HepG2 (cell line): ENCODE measurements around the gene CXCL17. TPM values are rescaled to one million over a fixed set of nuclear protein-coding genes. Genes with fewer than 3 reads are reported as not detected.

ENCODE experiments used
- ATRX ChIP-seq: sonication (generic); formaldehyde crosslinking; IDR thresholded peaks from 2 replicates; pipeline ENCODE4 v1.4.0; 2020; ENCODE audit warnings: missing genetic modification reagents, borderline replicate concordance
- HDAC6 ChIP-seq: fragments of 200-600 bp; sonication (generic); IDR thresholded peaks from 2 replicates; pipeline ENCODE4 v1.7.0; 2017; ENCODE audit warnings: mild to moderate bottlenecking, antibody characterized with exemption, low read length, low read depth
- JUN ChIP-seq: sonication (generic); formaldehyde crosslinking; IDR thresholded peaks from 2 replicates; pipeline ENCODE4 v1.4.0; 2020; ENCODE audit warnings: mild to moderate bottlenecking, missing genetic modification reagents
- MED13 ChIP-seq: sonication (generic); formaldehyde crosslinking; IDR thresholded peaks from 2 replicates; pipeline ENCODE4 v1.5.0; 2020; ENCODE audit warnings: missing genetic modification reagents
- NR2C2 ChIP-seq: sonication (generic); formaldehyde crosslinking; IDR thresholded peaks from 2 replicates; pipeline ENCODE4 v1.4.0; 2020; ENCODE audit warnings: missing genetic modification reagents, mild to moderate bottlenecking, moderate library complexity, borderline replicate concordance
- RXRB ChIP-seq: IDR thresholded peaks from 2 replicates; pipeline ENCODE4 v1.6.1; 2016; ENCODE audit warnings: borderline replicate concordance, missing genetic modification reagents, missing compliant biosample characterization
- SALL1 ChIP-seq: sonication (generic); formaldehyde crosslinking; IDR thresholded peaks from 2 replicates; pipeline ENCODE4 v1.8.0; 2022; ENCODE audit warnings: mild to moderate bottlenecking, missing genetic modification reagents
- SCMH1 ChIP-seq: sonication (generic); formaldehyde crosslinking; IDR thresholded peaks from 2 replicates; pipeline ENCODE4 v1.9.0; 2021; ENCODE audit warnings: missing genetic modification reagents, mild to moderate bottlenecking, borderline replicate concordance
- SMARCC2 ChIP-seq: fragments of 450-650 bp; IDR thresholded peaks from 2 replicates; pipeline ENCODE4 v1.6.1; 2017; ENCODE audit warnings: antibody characterized with exemption, mild to moderate bottlenecking
- TBX3 ChIP-seq: fragments of 450-650 bp; IDR thresholded peaks from 2 replicates; pipeline ENCODE4 v1.6.1; 2017; ENCODE audit warnings: antibody characterized with exemption, mild to moderate bottlenecking, inconsistent platforms, borderline replicate concordance
- TCF7L2 ChIP-seq: IDR thresholded peaks from 2 replicates; pipeline ENCODE4 v1.6.1; 2011; ENCODE audit warnings: mild to moderate bottlenecking, low read depth, low read length, moderate library complexity
- THAP11 ChIP-seq: IDR thresholded peaks from 2 replicates; pipeline ENCODE4 v1.6.1; 2016; ENCODE audit warnings: missing biosample characterization, missing genetic modification reagents
- ZBTB8A ChIP-seq: sonication (generic); formaldehyde crosslinking; IDR thresholded peaks from 2 replicates; pipeline ENCODE4 v1.4.0; 2020; ENCODE audit warnings: mild to moderate bottlenecking, low read depth, missing genetic modification reagents, borderline replicate concordance
- ZNF101 ChIP-seq: sonication (generic); formaldehyde crosslinking; IDR thresholded peaks from 2 replicates; pipeline ENCODE4 v1.4.0; 2020; ENCODE audit warnings: mild to moderate bottlenecking, low read depth, missing genetic modification reagents, borderline replicate concordance
- ZNF121 ChIP-seq: sonication (generic); formaldehyde crosslinking; IDR thresholded peaks from 2 replicates; pipeline ENCODE4 v1.5.0; 2020; ENCODE audit warnings: mild to moderate bottlenecking, missing genetic modification reagents
- ZNF20 ChIP-seq: sonication (generic); formaldehyde crosslinking; IDR thresholded peaks from 2 replicates; pipeline ENCODE4 v1.4.0; 2020; ENCODE audit warnings: mild to moderate bottlenecking, moderate library complexity, missing genetic modification reagents
- ZNF205 ChIP-seq: IDR thresholded peaks from 2 replicates; pipeline ENCODE4 v1.6.1; 2018; ENCODE audit warnings: missing biosample characterization, missing genetic modification reagents
- ZNF331 ChIP-seq: sonication (generic); formaldehyde crosslinking; IDR thresholded peaks from 2 replicates; pipeline ENCODE4 v1.4.0; 2020; ENCODE audit warnings: missing genetic modification reagents
- ZNF782 ChIP-seq: sonication (generic); formaldehyde crosslinking; IDR thresholded peaks from 2 replicates; pipeline ENCODE4 v1.4.0; 2020; ENCODE audit warnings: missing genetic modification reagents, mild to moderate bottlenecking, borderline replicate concordance
- ZNF883 ChIP-seq: sonication (generic); formaldehyde crosslinking; IDR thresholded peaks from 2 replicates; pipeline ENCODE4 v1.5.1; 2020; ENCODE audit warnings: mild to moderate bottlenecking, missing genetic modification reagents; ENCODE audit errors: not compliant biosample characterization
- ZSCAN25 ChIP-seq: sonication (generic); formaldehyde crosslinking; IDR thresholded peaks from 2 replicates; pipeline ENCODE4 v1.8.0; 2022; ENCODE audit warnings: mild to moderate bottlenecking, missing genetic modification reagents
- polyA plus RNA-seq, 8 experiments: library from polyadenylated mRNA; depleted of rRNA in 3 of 8; stranded (reverse) in 7 of 8; unstranded in 1 of 8; fragments of >200 nt; fragmentation: Illumina TruSeq in 4 of 8; extraction: Trizol in 4 of 8; gene quantifications; 2 replicates each; pipeline versions ENCODE4 v1.2.1 to v1.2.3, GENCODE V29; 2011 to 2016; ENCODE audit warnings: low read depth in 4 of 8, missing spikeins in 1 of 8, mixed read lengths in 1 of 8; ENCODE audit not compliant: insufficient read depth in 1 of 8
- total RNA-seq, 5 experiments: library from RNA; depleted of rRNA; stranded (reverse); fragments of >200 nt; fragmentation: Illumina TruSeq; extraction: Trizol; gene quantifications; 2 replicates each; pipeline ENCODE4 v1.2.3, GENCODE V29; 2016; ENCODE audit warnings: low read depth in 1 of 5
- TF ChIP-seq, protein P1 (sequence below): sonication (generic); formaldehyde crosslinking; IDR thresholded peaks from 2 replicates; pipeline ENCODE4 v1.9.0; 2021; ENCODE audit warnings: missing genetic modification reagents, mild to moderate bottlenecking, borderline replicate concordance

The CXCL17 gene
- total and polyA plus RNA-seq, 2 of the 13 experiments (the other 11 are each of a cell fraction or from before 2014, with no cell fraction given): 0.12 TPM; not detected in 1

DNA sequence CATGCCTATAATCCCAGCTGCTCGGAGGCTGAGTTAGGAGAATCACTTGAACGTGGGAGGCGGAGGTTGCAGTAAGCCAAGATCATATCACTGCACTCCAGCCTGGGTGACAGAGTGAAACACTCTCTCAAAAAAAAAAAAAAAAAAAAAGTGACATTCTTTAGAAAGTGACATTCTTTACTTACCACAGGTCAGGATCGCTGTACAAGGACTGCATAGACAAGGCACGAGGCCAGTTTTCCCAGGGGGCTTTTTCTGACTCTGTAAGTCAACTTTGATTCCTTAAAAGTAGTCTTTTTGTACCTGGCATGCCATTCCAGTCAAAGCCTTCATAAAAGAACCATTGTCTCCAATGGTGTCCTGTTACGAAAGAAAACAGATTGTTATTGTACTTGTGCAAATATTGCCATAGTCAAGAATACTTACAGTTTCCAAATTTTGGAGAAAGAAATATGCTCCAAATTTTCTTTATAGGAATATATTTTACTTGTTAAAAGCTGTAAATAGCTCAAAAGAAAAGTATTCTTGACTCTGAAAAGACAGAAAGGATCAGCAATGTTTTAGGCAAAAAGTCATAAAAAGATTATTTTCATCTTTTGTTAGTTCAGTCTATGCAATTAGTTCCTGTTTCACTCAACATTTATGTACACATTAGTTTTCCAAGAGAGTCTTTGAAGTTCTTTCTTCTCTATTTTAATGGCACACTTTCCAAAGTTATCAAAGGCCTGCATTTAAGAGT lies 46.2 kb upstream of the CXCL17 start (continued):
- peak; percentile 74; the same call in 1 of the 2 replicates for TF ChIP-seq TBX3
- no peak for TF ChIP-seq ZNF101 (CRISPR knock-in tag)
- no peak; the same call in 1 of the 2 replicates for TF ChIP-seq ZNF331 (CRISPR knock-in tag)
- peak; percentile 23 for TF ChIP-seq SALL1
- no peak for TF ChIP-seq ZNF782 (CRISPR knock-in tag)
- TF ChIP-seq ATRX: no peak
- TF ChIP-seq, protein P1, sequence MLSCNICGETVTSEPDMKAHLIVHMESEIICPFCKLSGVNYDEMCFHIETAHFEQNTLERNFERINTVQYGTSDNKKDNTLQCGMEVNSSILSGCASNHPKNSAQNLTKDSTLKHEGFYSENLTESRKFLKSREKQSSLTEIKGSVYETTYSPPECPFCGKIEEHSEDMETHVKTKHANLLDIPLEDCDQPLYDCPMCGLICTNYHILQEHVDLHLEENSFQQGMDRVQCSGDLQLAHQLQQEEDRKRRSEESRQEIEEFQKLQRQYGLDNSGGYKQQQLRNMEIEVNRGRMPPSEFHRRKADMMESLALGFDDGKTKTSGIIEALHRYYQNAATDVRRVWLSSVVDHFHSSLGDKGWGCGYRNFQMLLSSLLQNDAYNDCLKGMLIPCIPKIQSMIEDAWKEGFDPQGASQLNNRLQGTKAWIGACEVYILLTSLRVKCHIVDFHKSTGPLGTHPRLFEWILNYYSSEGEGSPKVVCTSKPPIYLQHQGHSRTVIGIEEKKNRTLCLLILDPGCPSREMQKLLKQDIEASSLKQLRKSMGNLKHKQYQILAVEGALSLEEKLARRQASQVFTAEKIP (CRISPR knock-in tag): no peak
- no peak for TF ChIP-seq JUN
- no peak for TF ChIP-seq ZNF205 (CRISPR knock-in tag)
- TF ChIP-seq MED13 (CRISPR knock-in tag): peak; percentile 36; the same call in 1 of the 2 replicates
- no peak for TF ChIP-seq ZBTB8A
- TF ChIP-seq ZNF20 (CRISPR knock-in tag): no peak
- TF ChIP-seq SMARCC2: 0 out of 2 replicates have a peak, but pooled peaks have one; percentile 9
- TF ChIP-seq ZNF121 (CRISPR knock-in tag): 0 out of 2 replicates have a peak, but pooled peaks have one; percentile 10
- TF ChIP-seq HDAC6: no peak
- no peak for TF ChIP-seq SCMH1 (CRISPR knock-in tag)
- 0 out of 2 replicates have a peak, but pooled peaks have one; percentile 26 for TF ChIP-seq NR2C2 (CRISPR knock-in tag)
- peak; percentile 82 for TF ChIP-seq TCF7L2
- TF ChIP-seq ZSCAN25: no peak
- 0 out of 2 replicates have a peak, but pooled peaks have one; percentile 41 for TF ChIP-seq THAP11 (CRISPR knock-in tag)
- peak; percentile 77; the same call in 1 of the 2 replicates for TF ChIP-seq RXRB
- no peak for TF ChIP-seq ZNF883
